ENCODE data around the gene MRPL41.
"Not testable (repeated sequence)": the region's sequence is repeated elsewhere in the genome, so short reads cannot be mapped to it uniquely, and the experiment has no call there.

MRPL41 gene

GRCh38 chr9:137551264-137552021 lies at the start of gene MRPL41:
Gene MRPL41, plus strand, starts transcription at chr9:137551879. Its CDS starts 203 bp downstream, at chr9:137552082.
- in situ Hi-C loops (cut with HindIII; ENCODE audit: low sequenced_read_pairs): no loop called here

- in situ Hi-C loops (cut with HindIII; ENCODE audit: low sequenced_read_pairs): loop anchor here (10.0 kb wide), 1 partner anchor 157 kb away; no protein-coding TSS in a partner anchor
These were observed 49.4 kb upstream of the MRPL41 start for GRCh38 chr9:137502008-137502911.

- in situ Hi-C loops (cut with HindIII; ENCODE audit: low sequenced_read_pairs): loop anchor here (10.0 kb wide), 1 partner anchor 160 kb away; no protein-coding TSS in a partner anchor
These were observed 47.3 kb upstream of the MRPL41 start for GRCh38 chr9:137504432-137504777.

- in situ Hi-C loops (cut with HindIII; ENCODE audit: low sequenced_read_pairs): loop anchor here (10.0 kb wide), 1 partner anchor 161 kb away; no protein-coding TSS in a partner anchor
These were observed 46.1 kb upstream of the MRPL41 start for GRCh38 chr9:137505421-137506140.

DNA sequence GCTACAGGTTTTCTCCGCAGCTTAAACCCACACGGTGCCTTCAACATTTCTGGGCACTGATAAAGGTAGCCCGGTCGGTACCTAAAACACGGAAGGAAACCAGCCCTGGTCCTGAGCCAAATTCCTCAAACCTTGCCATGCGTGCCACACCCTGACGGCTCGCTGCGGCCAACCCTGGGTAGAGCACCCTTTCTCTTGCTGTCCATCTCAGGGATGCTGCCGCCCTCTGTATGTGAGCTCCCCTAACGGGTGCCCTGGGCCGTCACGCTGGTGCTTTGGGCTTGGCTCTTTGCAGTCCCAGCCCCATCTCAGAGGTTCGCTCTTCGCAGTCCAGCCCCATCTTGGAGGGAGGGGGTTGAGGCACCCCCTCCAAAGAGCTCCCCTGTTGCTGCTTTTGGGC lies 45.4 kb upstream of the MRPL41 start:
- in situ Hi-C loops (cut with HindIII; ENCODE audit: low sequenced_read_pairs): loop anchor here (10.0 kb wide), 1 partner anchor 161 kb away; no protein-coding TSS in a partner anchor

GRCh38 chr9:137506702-137507171 lies 44.9 kb upstream of the MRPL41 start:
- in situ Hi-C loops (cut with HindIII; ENCODE audit: low sequenced_read_pairs): loop anchor here (10.0 kb wide), 1 partner anchor 162 kb away; no protein-coding TSS in a partner anchor

- in situ Hi-C loops (cut with HindIII; ENCODE audit: low sequenced_read_pairs): loop anchor here (10.0 kb wide), 1 partner anchor 164 kb away; no protein-coding TSS in a partner anchor
These were observed 42.5 kb upstream of the MRPL41 start for GRCh38 chr9:137509198-137509597.

DNA sequence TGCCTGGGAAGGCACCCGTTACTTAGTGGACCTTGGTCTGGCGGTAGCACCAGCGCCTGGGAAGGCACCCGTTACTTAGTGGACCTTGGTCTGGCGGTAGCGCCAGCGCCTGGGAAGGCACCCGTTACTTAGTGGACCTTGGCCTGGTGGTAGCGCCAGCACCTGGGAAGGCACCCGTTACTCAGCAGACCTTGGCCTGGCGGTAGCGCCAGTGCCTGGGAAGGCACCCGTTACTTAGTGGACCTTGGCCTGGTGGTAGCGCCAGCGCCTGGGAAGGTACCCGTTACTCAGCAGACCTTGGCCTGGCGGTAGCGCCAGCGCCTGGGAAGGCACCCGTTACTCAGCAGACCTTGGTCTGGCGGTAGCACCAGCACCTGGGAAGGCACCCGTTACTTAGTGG lies 40.6 kb upstream of the MRPL41 start:
- in situ Hi-C loops (cut with HindIII; ENCODE audit: low sequenced_read_pairs): not testable (repeated sequence)

DNA sequence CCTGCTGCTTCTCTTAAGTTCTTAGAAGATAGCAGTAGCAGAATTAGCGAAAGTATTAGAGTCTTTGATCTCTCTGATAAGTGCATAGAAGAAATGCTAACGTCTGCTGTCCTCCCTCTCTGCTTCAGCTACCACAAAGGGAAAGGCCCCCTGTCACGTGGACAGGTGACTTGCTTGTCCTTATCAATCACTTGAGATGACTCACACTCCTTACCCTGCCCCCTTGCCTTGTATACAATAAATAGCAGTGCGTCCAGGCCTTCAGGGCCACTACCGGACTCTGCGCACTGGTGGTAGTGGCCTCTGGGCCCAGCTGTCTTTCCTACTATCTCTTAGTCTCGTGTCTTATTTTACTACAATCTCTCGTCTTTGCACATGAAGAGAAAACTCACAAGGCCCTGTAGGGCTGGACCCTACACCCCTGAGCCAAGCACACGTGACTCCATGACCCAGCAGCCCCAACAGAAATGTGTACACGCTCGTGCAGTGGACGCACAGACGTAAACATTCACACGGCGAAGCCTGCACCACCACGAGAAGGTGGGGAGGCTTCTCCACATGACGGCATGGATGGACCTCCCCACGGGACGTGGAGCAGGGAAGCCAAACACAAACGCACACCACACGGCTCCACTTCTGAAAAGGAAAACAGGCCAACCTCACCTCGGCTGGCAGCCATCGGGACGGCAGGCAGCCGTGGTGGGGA lies 39.8 kb upstream of the MRPL41 start:
- in situ Hi-C loops (cut with HindIII; ENCODE audit: low sequenced_read_pairs): no loop called here

DNA sequence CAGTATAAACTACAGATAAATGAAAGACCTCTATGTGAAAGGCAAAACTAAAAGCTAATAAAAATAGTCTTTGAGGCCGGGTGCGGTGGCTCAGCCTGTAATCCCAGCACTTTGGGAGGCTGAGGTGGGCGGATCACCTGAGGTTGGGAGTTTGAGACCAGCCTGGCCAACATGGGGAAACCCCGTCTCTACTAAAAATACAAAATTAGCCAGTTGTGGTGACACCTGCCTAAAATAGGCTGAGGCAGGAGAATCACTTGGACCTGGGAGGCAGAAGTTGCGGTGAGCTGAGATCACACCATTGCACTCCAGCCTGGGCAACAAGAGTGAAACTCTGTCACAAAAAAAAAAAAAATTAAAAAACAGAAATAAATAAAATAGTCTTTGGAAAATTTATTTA lies 38.5 kb upstream of the MRPL41 start:
- in situ Hi-C loops (cut with HindIII; ENCODE audit: low sequenced_read_pairs): not testable (repeated sequence)

DNA sequence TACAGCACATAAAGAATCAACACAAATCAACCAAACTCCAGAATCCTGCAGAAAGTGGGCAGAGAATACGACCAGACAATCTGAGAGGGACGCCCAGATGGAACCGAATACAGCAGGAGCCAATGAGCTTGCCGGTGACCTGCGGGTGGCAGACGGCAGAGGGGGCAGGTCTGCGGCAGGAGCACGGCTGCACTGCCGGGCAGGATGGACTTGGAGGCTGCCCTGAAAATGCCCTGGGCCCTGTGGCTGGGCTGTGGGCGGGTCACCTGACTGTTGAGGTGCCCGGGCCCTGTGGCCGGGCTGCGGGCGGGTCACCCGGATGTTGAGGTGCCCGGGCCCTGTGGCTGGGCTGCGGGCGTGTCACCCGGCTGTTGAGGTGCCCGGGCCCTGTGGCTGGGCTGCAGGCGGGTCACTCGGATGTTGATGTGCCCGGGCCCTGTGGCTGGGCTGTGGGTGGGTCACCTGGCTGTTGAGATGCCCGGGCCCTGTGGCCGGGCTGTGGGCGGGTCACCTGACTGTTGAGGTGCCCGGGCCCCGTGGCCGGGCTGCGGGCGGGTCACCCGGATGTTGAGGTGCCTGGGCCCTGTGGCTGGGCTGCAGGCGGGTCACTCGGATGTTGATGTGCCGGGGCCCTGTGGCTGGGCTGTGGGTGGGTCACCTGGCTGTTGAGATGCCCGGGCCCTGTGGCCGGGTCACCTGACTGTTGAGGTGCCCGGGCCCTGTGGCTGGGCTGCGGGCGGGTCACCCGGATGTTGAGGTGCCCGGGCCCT lies 37.7 kb upstream of the MRPL41 start:
- in situ Hi-C loops (cut with HindIII; ENCODE audit: low sequenced_read_pairs): not testable (repeated sequence)

GRCh38 chr9:137514691-137515337 lies 36.9 kb upstream of the MRPL41 start:
- in situ Hi-C loops (cut with HindIII; ENCODE audit: low sequenced_read_pairs): no loop called here

DNA sequence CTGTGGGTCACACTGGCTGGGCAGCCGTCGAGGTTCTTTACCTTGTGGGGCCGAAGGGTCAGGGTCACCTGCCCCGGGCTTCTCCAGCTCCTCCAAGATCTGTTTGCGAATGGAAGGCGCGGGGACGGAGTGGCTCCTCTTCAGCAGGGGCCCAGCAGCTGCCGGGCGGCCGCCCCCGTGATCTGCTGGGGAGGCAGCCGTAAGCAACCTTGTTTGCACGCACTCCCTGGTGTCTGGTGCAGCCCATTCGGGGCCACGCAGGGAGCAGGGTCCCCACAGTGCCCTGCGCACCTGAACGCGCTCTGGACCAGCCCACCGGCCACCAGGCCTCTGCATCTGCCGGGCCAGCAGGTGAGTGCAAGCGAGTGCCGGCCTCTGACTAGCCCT lies 36.3 kb upstream of the MRPL41 start:
- in situ Hi-C loops (cut with HindIII; ENCODE audit: low sequenced_read_pairs): no loop called here

DNA sequence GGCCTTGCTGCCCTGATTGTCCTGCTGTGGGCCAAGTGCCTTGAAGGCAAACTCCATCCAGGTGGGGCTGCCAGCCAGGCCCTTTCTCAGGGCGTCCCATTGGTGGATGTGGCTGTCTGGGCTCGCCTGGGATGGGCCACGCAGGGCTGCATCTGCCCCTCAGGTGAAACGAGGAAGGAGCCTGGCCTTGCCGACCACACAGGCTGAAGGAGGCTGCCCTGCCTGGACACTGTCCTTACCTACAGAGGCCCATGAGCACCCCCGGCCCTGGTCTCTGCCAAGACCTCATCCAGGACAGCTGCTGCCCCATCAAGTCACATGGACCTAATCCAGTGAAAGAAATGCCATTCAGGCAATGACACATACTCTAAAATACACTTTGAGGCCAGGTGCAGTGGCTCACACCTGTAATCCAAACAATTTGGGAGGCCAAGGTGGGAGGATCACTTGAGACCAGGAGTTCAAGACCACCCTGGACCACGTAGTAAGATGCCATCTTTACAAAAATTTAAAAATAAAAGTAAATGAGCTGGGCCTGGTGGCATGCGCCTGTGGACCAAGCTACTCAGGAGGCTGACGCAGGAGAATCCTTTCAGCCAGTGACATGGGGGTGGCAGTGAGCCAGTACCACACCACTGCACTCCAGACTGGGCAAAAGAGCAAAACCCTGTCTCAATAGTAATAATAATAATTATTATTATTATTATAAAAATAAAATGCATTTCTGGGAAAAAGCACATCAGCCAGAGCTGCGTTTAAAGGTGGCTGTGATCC lies 35.3 kb upstream of the MRPL41 start:
- in situ Hi-C loops (cut with HindIII; ENCODE audit: low sequenced_read_pairs): no loop called here

DNA sequence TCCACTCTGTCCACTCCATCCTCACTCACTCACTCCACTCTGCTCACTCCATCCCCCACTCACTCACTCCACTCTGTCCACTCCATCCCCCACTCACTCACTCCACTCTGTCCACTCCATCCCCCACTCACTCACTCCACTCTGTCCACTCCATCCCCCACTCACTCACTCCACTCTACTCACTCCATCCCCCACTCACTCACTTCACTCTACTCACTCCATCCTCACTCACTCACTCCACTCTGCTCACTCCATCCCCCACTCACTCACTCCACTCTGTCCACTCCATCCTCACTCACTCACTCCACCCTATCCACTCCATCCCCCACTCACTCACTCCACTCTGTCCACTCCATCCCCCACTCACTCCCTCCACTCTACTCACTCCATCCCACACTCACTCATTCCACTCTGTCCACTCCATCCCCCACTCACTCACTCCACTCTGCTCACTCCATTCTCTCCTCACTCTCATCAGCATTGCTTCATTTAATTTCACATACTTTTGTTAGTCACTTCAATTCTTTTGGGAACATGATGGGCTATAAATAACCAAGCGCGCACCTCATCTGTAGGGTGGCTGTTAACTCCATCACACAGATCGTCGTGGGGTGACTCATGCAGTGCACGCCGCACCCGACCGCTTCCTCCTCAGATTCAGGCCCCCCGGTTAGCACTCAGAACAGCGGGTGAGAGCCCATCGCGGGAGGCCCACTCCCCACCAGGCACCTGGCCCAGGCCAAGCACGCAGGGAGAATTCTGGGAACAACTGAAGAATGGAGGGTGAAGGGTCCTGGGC lies 32.8 kb upstream of the MRPL41 start:
- in situ Hi-C loops (cut with HindIII; ENCODE audit: low sequenced_read_pairs): not testable (repeated sequence)

DNA sequence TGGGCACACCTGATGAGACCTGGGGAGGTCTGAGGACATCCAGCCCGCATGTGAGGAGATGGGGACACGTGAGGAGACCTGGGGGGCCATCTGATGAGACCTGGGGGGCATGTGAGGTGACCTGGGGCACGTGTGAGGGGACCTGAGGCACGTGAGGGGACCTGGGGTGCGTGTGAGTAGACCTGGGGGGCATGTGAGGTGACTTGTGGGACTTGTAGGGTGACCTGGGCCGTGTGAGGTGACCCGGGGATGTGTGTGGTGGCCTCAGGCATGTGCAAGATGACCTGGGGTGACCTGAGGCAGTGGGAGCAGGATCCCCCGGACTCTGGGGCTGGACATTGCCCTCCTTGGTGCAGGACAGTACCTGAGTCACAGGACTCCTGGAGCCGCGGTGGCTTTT lies 32.1 kb upstream of the MRPL41 start:
- in situ Hi-C loops (cut with HindIII; ENCODE audit: low sequenced_read_pairs): no loop called here

DNA sequence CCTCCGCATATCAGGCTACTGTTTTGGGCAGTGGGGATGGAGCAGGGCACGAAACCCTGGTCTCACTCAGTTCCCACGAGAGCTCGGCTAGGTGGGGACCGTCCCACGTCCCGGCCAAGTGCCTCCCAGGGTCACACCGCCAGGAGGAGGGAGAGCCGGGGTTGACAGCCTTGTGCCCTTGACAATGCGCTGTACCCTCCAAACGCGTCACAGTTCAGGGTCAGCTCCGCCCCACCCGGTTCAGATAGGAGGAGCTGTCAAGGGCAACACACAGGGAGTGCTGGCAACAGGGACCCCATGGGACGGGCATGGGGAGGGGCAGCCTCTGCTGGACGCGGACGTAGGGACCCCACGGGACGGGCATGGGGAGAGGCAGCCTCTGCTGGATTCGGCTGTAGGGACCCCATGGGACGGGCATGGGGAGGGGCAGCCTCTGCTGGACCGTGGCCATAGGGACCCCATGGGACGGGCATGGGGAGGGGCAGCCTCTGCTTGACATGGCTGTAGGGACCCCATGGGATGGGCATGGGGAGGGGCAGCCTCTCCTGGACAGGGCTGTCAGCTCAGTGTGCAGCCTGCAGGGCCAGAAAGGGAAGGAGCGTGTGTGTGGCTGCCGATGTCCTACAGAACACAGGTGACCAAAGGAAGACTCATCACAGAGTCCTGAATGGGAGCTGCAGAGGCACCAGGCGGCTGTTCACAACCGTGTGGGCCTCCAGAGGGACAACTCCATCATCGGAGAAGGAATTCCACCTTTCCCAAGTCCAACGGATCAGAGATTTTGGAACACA lies 30.9 kb upstream of the MRPL41 start:
- in situ Hi-C loops (cut with HindIII; ENCODE audit: low sequenced_read_pairs): no loop called here
